Measurements from ENCODE around the gene PEDS1. TPM values are rescaled to one million over a fixed set of nuclear protein-coding genes. Genes with fewer than 3 reads are reported as not detected.

PEDS1 gene
- total and polyA plus RNA-seq, 2 of the 13 experiments (the other 11 are each of a cell fraction or from before 2014, with no cell fraction given), result 30.5 to 93.9 TPM

GRCh38 chr20:50112512-50113419, 40.8 kb downstream of the PEDS1 start, which contains the start of gene UBE2V1 (continued):
- TF ChIP-seq, protein P1, sequence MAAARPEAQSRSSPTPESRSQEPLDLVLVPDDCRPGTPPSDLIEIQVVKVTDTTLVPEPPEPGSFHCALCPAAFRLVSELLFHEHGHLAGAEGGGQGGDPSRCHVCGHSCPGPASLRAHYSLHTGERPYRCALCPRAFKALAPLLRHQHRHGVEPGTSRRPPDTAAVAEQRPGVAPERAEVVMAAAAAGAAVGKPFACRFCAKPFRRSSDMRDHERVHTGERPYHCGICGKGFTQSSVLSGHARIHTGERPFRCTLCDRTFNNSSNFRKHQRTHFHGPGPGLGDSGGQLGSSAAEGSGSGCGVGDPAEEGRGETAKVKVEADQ (CRISPR knock-in tag; IDR thresholded peaks at IDR 0.05; ENCODE audit: borderline replicate concordance), result peak; percentile 99
- TF ChIP-seq TCF7 (IDR thresholded peaks at IDR 0.05; ENCODE audit: low read depth) (peak; percentile 48), POGK (CRISPR knock-in tag; conservative IDR thresholded peaks at IDR 0.05) (peak; percentile 94), REPIN1 (CRISPR knock-in tag; IDR thresholded peaks at IDR 0.05; ENCODE audit: borderline replicate concordance, low read depth) (peak; percentile 32; the same call in 1 of the 2 replicates), ESRRA (CRISPR knock-in tag; IDR thresholded peaks at IDR 0.05; ENCODE audit: low read depth) (peak; percentile 82; the same call in 1 of the 2 replicates), KAT7 (CRISPR knock-in tag; IDR thresholded peaks at IDR 0.05; ENCODE audit: borderline replicate concordance) (peak; percentile 58), ZNF431 (CRISPR knock-in tag; IDR thresholded peaks at IDR 0.05; ENCODE audit: borderline replicate concordance, low read depth) (peak; percentile 95), FOXM1 (CRISPR knock-in tag; IDR thresholded peaks at IDR 0.05) (peak; percentile 86; the same call in 1 of the 2 replicates), TOE1 (CRISPR knock-in tag; IDR thresholded peaks at IDR 0.05) (no peak), MYPOP (CRISPR knock-in tag; IDR thresholded peaks at IDR 0.05) (no peak), SIX1 (CRISPR knock-in tag; IDR thresholded peaks at IDR 0.05; ENCODE audit: borderline replicate concordance) (peak; percentile 72; the same call in 1 of the 2 replicates), TAF1 (CRISPR knock-in tag; IDR thresholded peaks at IDR 0.05) (peak; percentile 87; the same call in 1 of the 2 replicates), HDAC6 (IDR thresholded peaks at IDR 0.05; ENCODE audit: low read depth, low read length) (no peak), HMG20B (CRISPR knock-in tag; conservative IDR thresholded peaks at IDR 0.05) (no peak), ZBTB20 (CRISPR knock-in tag; IDR thresholded peaks at IDR 0.05; ENCODE audit: borderline replicate concordance, low read depth) (peak; percentile 73; the same call in 1 of the 2 replicates)
- TF ChIP-seq, protein P2, sequence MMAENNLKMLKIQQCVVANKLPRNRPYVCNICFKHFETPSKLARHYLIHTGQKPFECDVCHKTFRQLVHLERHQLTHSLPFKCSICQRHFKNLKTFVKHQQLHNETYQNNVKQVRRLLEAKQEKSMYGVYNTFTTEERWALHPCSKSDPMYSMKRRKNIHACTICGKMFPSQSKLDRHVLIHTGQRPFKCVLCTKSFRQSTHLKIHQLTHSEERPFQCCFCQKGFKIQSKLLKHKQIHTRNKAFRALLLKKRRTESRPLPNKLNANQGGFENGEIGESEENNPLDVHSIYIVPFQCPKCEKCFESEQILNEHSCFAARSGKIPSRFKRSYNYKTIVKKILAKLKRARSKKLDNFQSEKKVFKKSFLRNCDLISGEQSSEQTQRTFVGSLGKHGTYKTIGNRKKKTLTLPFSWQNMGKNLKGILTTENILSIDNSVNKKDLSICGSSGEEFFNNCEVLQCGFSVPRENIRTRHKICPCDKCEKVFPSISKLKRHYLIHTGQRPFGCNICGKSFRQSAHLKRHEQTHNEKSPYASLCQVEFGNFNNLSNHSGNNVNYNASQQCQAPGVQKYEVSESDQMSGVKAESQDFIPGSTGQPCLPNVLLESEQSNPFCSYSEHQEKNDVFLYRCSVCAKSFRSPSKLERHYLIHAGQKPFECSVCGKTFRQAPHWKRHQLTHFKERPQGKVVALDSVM (CRISPR knock-in tag; IDR thresholded peaks at IDR 0.05), result peak; percentile 62
- TF ChIP-seq, protein P3, sequence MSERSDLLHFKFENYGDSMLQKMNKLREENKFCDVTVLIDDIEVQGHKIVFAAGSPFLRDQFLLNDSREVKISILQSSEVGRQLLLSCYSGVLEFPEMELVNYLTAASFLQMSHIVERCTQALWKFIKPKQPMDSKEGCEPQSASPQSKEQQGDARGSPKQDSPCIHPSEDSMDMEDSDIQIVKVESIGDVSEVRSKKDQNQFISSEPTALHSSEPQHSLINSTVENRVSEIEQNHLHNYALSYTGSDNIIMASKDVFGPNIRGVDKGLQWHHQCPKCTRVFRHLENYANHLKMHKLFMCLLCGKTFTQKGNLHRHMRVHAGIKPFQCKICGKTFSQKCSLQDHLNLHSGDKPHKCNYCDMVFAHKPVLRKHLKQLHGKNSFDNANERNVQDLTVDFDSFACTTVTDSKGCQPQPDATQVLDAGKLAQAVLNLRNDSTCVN (CRISPR knock-in tag; IDR thresholded peaks at IDR 0.05; ENCODE audit: borderline replicate concordance), result peak; percentile 36; the same call in 1 of the 2 replicates
- TF ChIP-seq, protein P4, sequence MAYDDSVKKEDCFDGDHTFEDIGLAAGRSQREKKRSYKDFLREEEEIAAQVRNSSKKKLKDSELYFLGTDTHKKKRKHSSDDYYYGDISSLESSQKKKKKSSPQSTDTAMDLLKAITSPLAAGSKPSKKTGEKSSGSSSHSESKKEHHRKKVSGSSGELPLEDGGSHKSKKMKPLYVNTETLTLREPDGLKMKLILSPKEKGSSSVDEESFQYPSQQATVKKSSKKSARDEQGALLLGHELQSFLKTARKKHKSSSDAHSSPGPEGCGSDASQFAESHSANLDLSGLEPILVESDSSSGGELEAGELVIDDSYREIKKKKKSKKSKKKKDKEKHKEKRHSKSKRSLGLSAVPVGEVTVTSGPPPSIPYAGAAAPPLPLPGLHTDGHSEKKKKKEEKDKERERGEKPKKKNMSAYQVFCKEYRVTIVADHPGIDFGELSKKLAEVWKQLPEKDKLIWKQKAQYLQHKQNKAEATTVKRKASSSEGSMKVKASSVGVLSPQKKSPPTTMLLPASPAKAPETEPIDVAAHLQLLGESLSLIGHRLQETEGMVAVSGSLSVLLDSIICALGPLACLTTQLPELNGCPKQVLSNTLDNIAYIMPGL (CRISPR knock-in tag; IDR thresholded peaks at IDR 0.05; ENCODE audit: borderline replicate concordance in 1 of 2, low read depth in 1 of 2), result peak; percentile 88 to 93; a peak in 3 of 4 replicates

Data from HepG2 (cell line).